ENCODE data around the gene CAAP1.
A peak's percentile ranks its signal among the peaks of the same experiment; 100 is the strongest.
"Not testable (repeated sequence)": the region's sequence is repeated elsewhere in the genome, so short reads cannot be mapped to it uniquely, and the experiment has no call there.

CAAP1 gene

GRCh38 chr9:26892251-26893029, at the start of gene CAAP1:
TSS of gene CAAP1 (minus strand) at chr9:26892802. CDS start at chr9:26892715, 87 bp downstream.
- peak; percentile 86 for DNase-seq

- no peak for DNase-seq
Measured at GRCh38 chr9:26940779-26941178, 48.2 kb upstream of the CAAP1 start.

GRCh38 chr9:26939955-26940711, 47.5 kb upstream of the CAAP1 start:
- DNase-seq = no peak

GRCh38 chr9:26937816-26938371, 45.3 kb upstream of the CAAP1 start:
- no peak for DNase-seq

- no peak for DNase-seq
Measured at GRCh38 chr9:26935847-26936246, 43.2 kb upstream of the CAAP1 start.

- DNase-seq = no peak
Measured at GRCh38 chr9:26928902-26929495, 36.4 kb upstream of the CAAP1 start.

- DNase-seq = no peak
Measured at GRCh38 chr9:26925609-26926008, 33.0 kb upstream of the CAAP1 start.

- no peak for DNase-seq
Measured at GRCh38 chr9:26919698-26920097, 27.1 kb upstream of the CAAP1 start.

GRCh38 chr9:26913138-26913668, 20.6 kb upstream of the CAAP1 start:
- no peak for DNase-seq

- no peak for DNase-seq
Measured at GRCh38 chr9:26904671-26905070, 12.1 kb upstream of the CAAP1 start.

GRCh38 chr9:26904070-26904469, 11.5 kb upstream of the CAAP1 start:
- no peak for DNase-seq

GRCh38 chr9:26893030-26893676, 551 bp upstream of the CAAP1 start:
- DNase-seq = no peak

GRCh38 chr9:26891726-26892125, 876 bp downstream of the CAAP1 start:
- no peak for DNase-seq

GRCh38 chr9:26888271-26888670, 4.3 kb downstream of the CAAP1 start:
- DNase-seq = no peak

- no peak for DNase-seq
Measured at GRCh38 chr9:26882154-26882553, 10.4 kb downstream of the CAAP1 start.

GRCh38 chr9:26880262-26880661, 12.3 kb downstream of the CAAP1 start:
- no peak for DNase-seq

- DNase-seq = not testable (repeated sequence)
Measured at GRCh38 chr9:26875155-26875554, 17.4 kb downstream of the CAAP1 start.

- no peak for DNase-seq
Measured at GRCh38 chr9:26870292-26870691, 22.3 kb downstream of the CAAP1 start.

GRCh38 chr9:26863074-26863473, 29.5 kb downstream of the CAAP1 start:
- DNase-seq = no peak

- peak; percentile 37 for DNase-seq
Measured at GRCh38 chr9:26856413-26857032, 36.1 kb downstream of the CAAP1 start.

- no peak for DNase-seq
Measured at GRCh38 chr9:26850995-26851394, 41.6 kb downstream of the CAAP1 start.

GRCh38 chr9:26833792-26834191, 58.8 kb downstream of the CAAP1 start:
- no peak for DNase-seq
